Glomerular visceral epithelial cell (primary cell): ENCODE measurements around the gene OLFML2B.

Experiments used
- DNase-seq: peaks from one replicate; pipeline ENCODE4 v3.0.0-alpha.2; 2016; ENCODE audit errors: extremely low spot score

The OLFML2B gene

GRCh38 chr1:161945306-161946060 is 78.2 kb downstream of the OLFML2B start:
- DNase-seq, result no peak

- DNase-seq, result no peak
Measured at GRCh38 chr1:161944381-161944780, 79.3 kb downstream of the OLFML2B start.

GRCh38 chr1:161943737-161944136 is 79.9 kb downstream of the OLFML2B start:
- no peak for DNase-seq

- no peak for DNase-seq
Measured at GRCh38 chr1:161941726-161942436, 81.8 kb downstream of the OLFML2B start.

GRCh38 chr1:161940866-161941591 is 82.6 kb downstream of the OLFML2B start:
- DNase-seq, result no peak

- DNase-seq, result no peak
Measured at GRCh38 chr1:161936786-161937185, 86.9 kb downstream of the OLFML2B start.

- DNase-seq, result no peak
Measured at GRCh38 chr1:161935264-161935663, 88.4 kb downstream of the OLFML2B start.

GRCh38 chr1:161933592-161934588 is 89.8 kb downstream of the OLFML2B start:
- DNase-seq, result no peak
